ENCODE results near the gene EWSR1. TPM values are rescaled to one million over a fixed set of nuclear protein-coding genes. Genes with fewer than 3 reads are reported as not detected.

EWSR1 gene
- total and polyA plus RNA-seq, 2 donors (not counting 3 experiments of a cell fraction or from before 2014, with no cell fraction given): 305 to 588 TPM

DNA sequence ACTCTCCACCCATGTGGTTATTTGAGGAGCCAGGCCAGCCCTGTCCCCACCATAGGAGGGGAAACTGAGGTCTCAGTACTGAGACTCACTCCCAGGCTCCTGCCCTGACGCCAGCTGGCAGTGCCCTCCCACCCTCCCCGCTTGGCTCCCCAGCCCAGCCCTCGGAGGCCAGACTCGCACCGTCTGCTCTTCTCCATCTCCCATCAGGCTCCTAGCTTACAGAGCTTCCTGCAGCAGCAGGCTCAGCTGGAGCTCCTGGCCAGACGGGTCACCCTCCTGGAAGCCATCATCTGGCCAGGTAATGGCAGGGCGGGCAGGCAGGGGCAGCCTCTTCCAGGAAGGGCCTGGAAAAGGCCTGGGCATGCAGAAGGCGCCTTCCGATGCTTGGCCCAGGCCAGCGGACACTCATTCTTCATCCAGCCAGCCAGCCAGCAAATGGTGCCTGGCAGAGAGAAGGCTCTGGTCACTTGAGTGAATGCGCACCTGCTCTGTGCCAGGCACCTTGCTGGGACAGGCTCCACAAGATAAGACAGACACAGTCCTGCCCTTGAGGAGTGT is 12.9 kb upstream of the EWSR1 start:
- DNase-seq (ENCODE audit: low read depth, low spot score) (no peak), FAIRE-seq (no peak)
- Histone ChIP-seq H4K20me1 (replicated peaks; ENCODE audit: control insufficient read depth, extremely low read depth, insufficient read depth, low read length) (no peaks in the 10 kb centered on the region), H3K9me1 (replicated peaks; ENCODE audit: control insufficient read depth, extremely low read depth, insufficient read depth, low read length) (no peaks in the 10 kb centered on the region), H3K36me3 (ENCODE audit: control insufficient read depth in 2 of 2, extremely low read depth in 1 of 2, insufficient read depth in 2 of 2, low read length in 2 of 2) (peaks cover 0 to under 1% of the 10 kb centered on the region in 2 experiments), H3K4me2 (ENCODE audit: insufficient read depth, low read length) (no peak overlapping the region), H3K9me3 (replicated peaks; ENCODE audit: control insufficient read depth, insufficient read depth, low read length) (no peaks in the 10 kb centered on the region), H3K27me3 (ENCODE audit: control insufficient read depth in 2 of 2, insufficient read depth in 2 of 2, low read length in 2 of 2) (no peaks in the 10 kb centered on the region), H3K4me3 (replicated peaks in 1 of 3; ENCODE audit: insufficient read depth in 1 of 3, low read depth in 1 of 3, low read length in 3 of 3) (no peak overlapping the region), H3K27ac (ENCODE audit: insufficient read depth, low read depth, low read length) (no peak overlapping the region), H3K79me2 (ENCODE audit: control insufficient read depth, insufficient read depth, low read length) (no peaks in the 10 kb centered on the region), H2AFZ (ENCODE audit: low read depth, low read length) (no peak overlapping the region), H3K4me1 (ENCODE audit: control insufficient read depth, extremely low read depth, insufficient read depth, low read length) (no peaks in the 10 kb centered on the region), H3K9ac (replicated peaks; ENCODE audit: extremely low read depth, insufficient read depth, low read length) (no peak overlapping the region)
- ChIA-PET POLR2A (no interaction called here), CTCF (interaction anchor here (1.2 to 2.3 kb wide), 2 partner anchors 10 kb away, joined by 7 to 13 read pairs; no protein-coding TSS in a partner anchor)
- no TSS peak for BruUV-seq (replicated peaks)
- TF ChIP-seq, protein P1, sequence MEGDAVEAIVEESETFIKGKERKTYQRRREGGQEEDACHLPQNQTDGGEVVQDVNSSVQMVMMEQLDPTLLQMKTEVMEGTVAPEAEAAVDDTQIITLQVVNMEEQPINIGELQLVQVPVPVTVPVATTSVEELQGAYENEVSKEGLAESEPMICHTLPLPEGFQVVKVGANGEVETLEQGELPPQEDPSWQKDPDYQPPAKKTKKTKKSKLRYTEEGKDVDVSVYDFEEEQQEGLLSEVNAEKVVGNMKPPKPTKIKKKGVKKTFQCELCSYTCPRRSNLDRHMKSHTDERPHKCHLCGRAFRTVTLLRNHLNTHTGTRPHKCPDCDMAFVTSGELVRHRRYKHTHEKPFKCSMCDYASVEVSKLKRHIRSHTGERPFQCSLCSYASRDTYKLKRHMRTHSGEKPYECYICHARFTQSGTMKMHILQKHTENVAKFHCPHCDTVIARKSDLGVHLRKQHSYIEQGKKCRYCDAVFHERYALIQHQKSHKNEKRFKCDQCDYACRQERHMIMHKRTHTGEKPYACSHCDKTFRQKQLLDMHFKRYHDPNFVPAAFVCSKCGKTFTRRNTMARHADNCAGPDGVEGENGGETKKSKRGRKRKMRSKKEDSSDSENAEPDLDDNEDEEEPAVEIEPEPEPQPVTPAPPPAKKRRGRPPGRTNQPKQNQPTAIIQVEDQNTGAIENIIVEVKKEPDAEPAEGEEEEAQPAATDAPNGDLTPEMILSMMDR (IDR thresholded peaks at IDR 0.05; ENCODE audit: extremely low read depth in 1 of 2, insufficient read depth in 1 of 2, low read depth in 1 of 2, low read length in 2 of 2): no peak
- TF ChIP-seq POLR2AphosphoS5 (IDR thresholded peaks at IDR 0.05; ENCODE audit: insufficient read depth, low read depth, low read length) (no peak), MYC (IDR thresholded peaks at IDR 0.05; ENCODE audit: low read depth, low read length) (no peak), EZH2 (IDR thresholded peaks at IDR 0.05; ENCODE audit: borderline replicate concordance, low read depth, low read length, severe bottlenecking) (no peak), FOS (IDR thresholded peaks at IDR 0.05; ENCODE audit: borderline replicate concordance, insufficient read depth, low read length) (no peak)
- TF ChIP-seq, protein P2, sequence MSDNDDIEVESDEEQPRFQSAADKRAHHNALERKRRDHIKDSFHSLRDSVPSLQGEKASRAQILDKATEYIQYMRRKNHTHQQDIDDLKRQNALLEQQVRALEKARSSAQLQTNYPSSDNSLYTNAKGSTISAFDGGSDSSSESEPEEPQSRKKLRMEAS (IDR thresholded peaks at IDR 0.05; ENCODE audit: insufficient read depth, insufficient read length): no peak
- intact Hi-C loops (cut with micrococcal nuclease) (no loop called here), dilution Hi-C loops (cut with MboI; ENCODE audit: extremely low pct_ligation_motif_present, low sequenced_read_pairs) (no loop called here)

Measured in endothelial cell of umbilical vein (primary cell).